ENCODE data around the gene PPP1CA. TPM values are rescaled to one million over a fixed set of nuclear protein-coding genes. Genes with fewer than 3 reads are reported as not detected.

Gene PPP1CA
- total RNA-seq, 3 donors from 2014 or later = 130 to 239 (median 209) TPM

GRCh38 chr11:67420147-67420645, 18.5 kb upstream of the PPP1CA start:
- Histone ChIP-seq H3K9me3 (no peaks in the 10 kb centered on the region), H3K4me1 (ENCODE audit: low read depth) (peaks cover 28% of the 10 kb centered on the region), H3K4me3 (peak overlapping the region; percentile 34), H3K36me3 (ENCODE audit: low read depth) (peaks cover 3% of the 10 kb centered on the region)
- ATAC-seq (no peak), DNase-seq (no peak)
- intact Hi-C loops (cut with DNase I, micrococcal nuclease) = no loop called here
- TF ChIP-seq CTCF (IDR thresholded peaks at IDR 0.05) = no peak

- Histone ChIP-seq H3K4me1 (ENCODE audit: low read depth) (peaks cover 32% of the 10 kb centered on the region), H3K36me3 (ENCODE audit: low read depth) (peaks cover 3% of the 10 kb centered on the region), H3K9me3 (no peaks in the 10 kb centered on the region), H3K4me3 (no peak overlapping the region)
- TF ChIP-seq CTCF (IDR thresholded peaks at IDR 0.05) = no peak
- DNase-seq (no peak), ATAC-seq (no peak)
- intact Hi-C loops (cut with DNase I, micrococcal nuclease) = no loop called here
Measured at GRCh38 chr11:67419325-67420049, 17.8 kb upstream of the PPP1CA start.

GRCh38 chr11:67418476-67419281, 17.0 kb upstream of the PPP1CA start:
- no peak for ATAC-seq
- no peak overlapping the region for H3K4me3 ChIP-seq
- TF ChIP-seq CTCF (IDR thresholded peaks at IDR 0.05) = no peak
- peaks cover 3% of the 10 kb centered on the region for H3K36me3 ChIP-seq (ENCODE audit: low read depth)
- no peaks in the 10 kb centered on the region for H3K9me3 ChIP-seq
- intact Hi-C loops (cut with DNase I, micrococcal nuclease) = no loop called here
- DNase-seq = peak in 1 of 3 donors; percentile 14
- H3K4me1 ChIP-seq (ENCODE audit: low read depth) = peaks cover 32% of the 10 kb centered on the region

- no peak for DNase-seq
- Histone ChIP-seq H3K9me3 (no peaks in the 10 kb centered on the region), H3K36me3 (ENCODE audit: low read depth) (peaks cover 3% of the 10 kb centered on the region), H3K4me1 (ENCODE audit: low read depth) (peaks cover 32% of the 10 kb centered on the region), H3K4me3 (no peak overlapping the region)
- intact Hi-C loops (cut with DNase I, micrococcal nuclease) = no loop called here
- TF ChIP-seq CTCF (IDR thresholded peaks at IDR 0.05) = no peak
- no peak for ATAC-seq
Measured at GRCh38 chr11:67417425-67417824, 15.8 kb upstream of the PPP1CA start.

- DNase-seq = peak in 2 of 3 donors; percentile 40 to 82
- Histone ChIP-seq H3K4me1 (ENCODE audit: low read depth) (peaks cover 32% of the 10 kb centered on the region), H3K4me3 (no peak overlapping the region), H3K9me3 (no peaks in the 10 kb centered on the region), H3K36me3 (ENCODE audit: low read depth) (peaks cover 3% of the 10 kb centered on the region)
- peak; percentile 2 for ATAC-seq
- no peak for TF ChIP-seq CTCF (IDR thresholded peaks at IDR 0.05)
- intact Hi-C loops (cut with DNase I, micrococcal nuclease) = no loop called here
Measured at GRCh38 chr11:67416416-67417335, 15.0 kb upstream of the PPP1CA start.
